ENCODE measurements around the gene NLRC3.
A peak's percentile ranks its signal among the peaks of the same experiment; 100 is the strongest.

NLRC3 gene

DNA sequence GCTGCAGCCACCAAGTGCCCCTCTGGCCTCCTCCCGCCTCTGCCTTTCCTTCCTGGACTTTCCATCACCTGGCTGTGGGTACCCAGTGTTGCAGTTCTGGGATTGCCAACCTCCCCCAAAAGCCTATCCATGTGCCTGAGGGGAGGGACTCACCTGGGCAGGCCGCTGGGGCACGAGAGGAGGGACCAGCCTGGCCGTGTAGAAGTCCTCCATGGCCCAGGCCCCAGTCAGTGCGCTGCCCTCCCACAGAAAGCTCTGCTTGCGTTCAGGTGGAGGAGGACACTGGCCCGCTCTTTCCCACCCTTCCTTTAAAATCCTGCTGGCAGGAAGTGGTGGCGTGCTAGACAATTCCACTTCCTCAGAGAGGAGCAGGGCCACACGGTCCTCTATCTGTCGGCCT is 20.0 kb upstream of the NLRC3 start:
- DNase-seq (ENCODE audit: low read depth, low spot score), result no peak

DNA sequence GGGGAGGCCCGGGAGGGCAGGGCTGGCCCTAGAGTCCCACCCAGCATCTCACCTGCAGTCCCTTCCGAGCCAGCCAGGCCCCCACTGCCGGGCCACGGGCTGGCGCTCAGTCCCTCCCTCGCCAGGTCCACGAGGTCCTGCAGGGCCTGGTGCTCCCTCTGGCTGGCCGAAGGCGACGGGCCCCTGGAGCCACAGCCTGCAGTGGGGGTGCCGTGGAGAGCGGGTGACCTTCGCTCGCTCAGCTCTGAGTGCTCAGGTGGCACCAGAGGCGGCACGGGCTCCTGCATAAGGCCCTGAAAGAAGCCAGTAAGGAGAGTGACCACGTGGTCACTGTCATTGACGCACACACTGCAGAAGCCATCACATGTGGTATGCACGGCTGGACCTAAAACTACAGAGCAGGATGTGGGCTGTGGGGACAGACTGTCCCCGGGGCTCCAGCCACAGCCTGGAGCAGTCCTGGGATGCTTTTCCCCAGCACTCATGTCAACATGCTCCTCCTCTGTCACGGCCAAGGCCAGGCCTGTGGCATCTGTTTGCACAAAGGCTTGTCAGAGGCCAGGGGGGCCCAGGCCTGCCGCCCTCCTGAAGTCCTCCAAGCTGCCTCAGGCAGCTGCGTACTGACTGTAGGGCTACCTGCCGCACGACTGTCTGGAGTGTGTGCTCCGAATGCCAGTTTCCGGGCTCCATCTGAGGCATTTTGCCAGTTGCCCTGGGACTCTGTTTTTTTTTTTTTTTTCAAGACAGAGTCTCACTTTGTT is 19.1 kb upstream of the NLRC3 start:
- no peak for DNase-seq (ENCODE audit: low read depth, low spot score)

DNA sequence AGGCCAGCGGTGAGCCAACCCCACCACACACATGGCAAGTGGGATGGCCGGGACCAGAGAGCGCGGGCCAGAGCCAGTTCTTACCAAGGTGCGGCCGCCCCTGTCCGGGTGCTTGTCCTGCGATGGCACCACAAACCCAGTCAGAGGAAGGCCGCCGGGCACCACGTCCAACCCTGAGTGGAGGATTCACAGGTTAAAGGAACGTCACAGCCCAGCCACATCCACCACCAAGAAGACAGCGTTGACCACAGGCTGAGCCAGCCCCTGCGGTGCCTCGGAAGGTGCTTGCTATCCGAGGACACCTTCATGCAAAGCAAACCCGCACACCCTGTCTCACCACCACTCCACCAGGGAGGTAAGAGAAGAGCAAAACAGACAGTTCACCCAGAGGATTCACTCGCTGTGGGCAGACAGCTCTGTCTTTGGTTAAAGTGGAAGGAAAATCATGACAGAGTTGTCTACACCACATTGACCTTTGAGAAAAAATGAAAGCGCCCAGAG is 18.4 kb upstream of the NLRC3 start:
- DNase-seq (ENCODE audit: low read depth, low spot score), result no peak

GRCh38 chr16:3595110-3595486 is 17.9 kb upstream of the NLRC3 start:
- no peak for DNase-seq (ENCODE audit: low read depth, low spot score)

GRCh38 chr16:3594316-3595109 is 17.3 kb upstream of the NLRC3 start:
- DNase-seq (ENCODE audit: low read depth, low spot score), result no peak

DNA sequence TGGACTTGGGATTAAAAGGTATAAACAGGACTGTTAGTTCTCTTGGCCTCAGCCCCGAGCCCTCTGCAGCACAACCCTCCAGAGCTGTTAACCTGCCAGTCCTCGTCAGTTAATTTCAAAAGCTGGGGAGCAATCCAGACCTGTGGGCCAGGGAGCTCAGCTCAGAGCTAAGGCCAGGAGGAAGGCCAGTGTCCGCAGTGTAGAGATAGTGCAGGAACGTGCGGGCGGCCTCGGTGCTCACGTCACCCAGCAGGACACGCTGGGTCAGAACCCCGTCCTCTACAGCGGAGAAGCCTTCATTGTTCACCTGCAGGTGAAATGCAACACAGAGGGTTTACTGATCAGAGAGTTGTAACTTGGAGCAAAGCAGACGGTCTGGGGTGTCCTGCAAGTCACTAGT is 15.4 kb upstream of the NLRC3 start:
- DNase-seq (ENCODE audit: low read depth, low spot score), result no peak

DNA sequence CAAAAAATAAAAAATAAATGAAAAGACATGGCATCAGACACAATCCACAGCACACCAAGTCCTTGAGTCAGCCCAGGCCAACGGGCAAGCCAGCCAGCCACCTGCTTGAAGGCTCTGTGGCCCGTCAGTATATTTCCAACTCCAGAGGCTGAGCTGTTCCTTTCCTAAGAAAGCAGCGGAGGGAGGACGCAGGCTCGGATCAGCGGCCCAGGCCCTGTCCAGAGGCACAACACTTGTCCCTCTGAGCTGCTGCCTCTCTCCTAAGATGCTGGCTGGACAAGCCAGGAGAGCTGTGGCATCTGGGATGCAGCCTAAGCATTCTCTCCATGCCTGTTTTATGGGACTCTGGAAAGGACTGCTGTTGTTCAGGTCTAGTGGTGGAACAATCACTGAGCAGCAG is 14.8 kb upstream of the NLRC3 start:
- DNase-seq (ENCODE audit: low read depth, low spot score), result no peak

DNA sequence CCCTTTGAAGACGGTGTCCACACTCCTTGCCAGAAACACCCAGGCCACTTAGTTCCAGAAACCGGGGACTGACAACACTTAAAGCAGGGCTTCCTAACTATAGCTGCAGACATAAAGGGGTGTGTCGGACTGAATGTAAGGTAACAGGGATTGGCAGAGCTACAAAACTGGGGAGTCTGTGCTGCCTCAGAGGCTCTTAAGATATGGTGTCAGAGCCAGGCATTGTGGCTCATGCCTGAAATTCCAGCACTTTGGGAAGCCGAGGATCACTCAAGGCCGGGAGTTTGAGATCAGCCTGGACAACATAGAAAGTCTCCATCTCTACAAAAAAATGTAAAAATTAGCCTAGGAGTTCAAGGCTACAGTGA is 14.2 kb upstream of the NLRC3 start:
- DNase-seq (ENCODE audit: low read depth, low spot score), result no peak

- no peak for DNase-seq (ENCODE audit: low read depth, low spot score)
Measured at GRCh38 chr16:3590736-3591435, 13.7 kb upstream of the NLRC3 start.

DNA sequence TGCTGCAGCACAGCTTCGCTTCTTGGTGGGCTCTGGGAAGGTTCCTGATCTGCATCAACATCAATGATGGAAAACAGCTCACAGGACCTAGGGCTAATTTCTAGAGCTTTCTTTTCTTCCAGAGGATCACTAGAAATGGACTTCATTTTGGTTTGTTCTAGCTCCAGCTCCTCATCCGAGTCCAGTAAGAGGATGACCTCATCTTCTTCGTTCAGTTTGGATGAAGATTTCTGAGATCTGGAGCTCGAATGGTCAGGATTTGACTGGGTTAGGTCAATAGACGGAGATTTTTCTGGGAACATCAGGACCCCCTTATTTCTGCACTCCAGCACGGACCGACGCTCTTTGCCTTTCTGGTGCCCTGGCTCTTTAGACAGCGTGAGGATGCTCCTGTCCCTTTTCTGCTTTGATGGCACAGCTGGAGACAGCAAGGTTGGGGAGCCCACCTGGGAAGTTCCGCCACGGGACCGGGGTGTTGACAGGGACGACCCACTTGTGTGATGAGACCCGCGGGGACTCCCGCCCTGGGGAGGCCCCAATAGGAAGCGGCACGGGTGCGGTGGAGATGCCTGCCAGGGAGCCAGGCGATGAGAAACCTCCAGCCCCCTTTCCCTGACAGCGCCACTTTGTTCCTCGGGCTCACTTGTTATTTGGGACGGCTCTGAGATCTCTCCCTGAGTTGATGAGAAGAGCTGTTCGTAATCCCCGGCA is 12.9 kb upstream of the NLRC3 start:
- DNase-seq (ENCODE audit: low read depth, low spot score), result no peak

DNA sequence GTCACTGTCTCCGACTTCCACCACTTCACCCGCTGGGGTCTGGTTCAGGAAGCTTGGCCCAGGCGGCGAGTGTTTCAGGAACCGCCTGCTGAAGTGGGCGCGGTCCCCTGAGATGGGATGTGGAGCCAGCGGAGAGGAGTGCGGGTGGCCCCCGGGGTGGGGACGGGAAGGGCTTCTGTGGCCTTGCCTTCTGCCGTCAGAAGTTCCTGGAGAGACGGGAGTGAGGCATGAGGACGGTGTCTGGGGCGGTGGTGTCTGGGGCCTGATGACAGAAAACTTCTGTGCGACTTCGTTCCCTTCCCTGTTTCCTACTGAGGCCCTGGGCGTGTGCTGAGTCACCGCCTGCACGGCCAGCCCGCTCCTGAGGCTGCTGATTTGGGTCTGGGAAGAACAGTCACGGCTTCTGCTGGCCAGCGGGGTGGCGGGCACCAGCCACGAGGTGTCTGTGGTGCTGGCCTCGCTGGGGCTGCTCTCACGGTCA is 12.3 kb upstream of the NLRC3 start:
- DNase-seq (ENCODE audit: low read depth, low spot score), result no peak

- no peak for DNase-seq (ENCODE audit: low read depth, low spot score)
Measured at GRCh38 chr16:3589001-3589400, 11.8 kb upstream of the NLRC3 start.

DNA sequence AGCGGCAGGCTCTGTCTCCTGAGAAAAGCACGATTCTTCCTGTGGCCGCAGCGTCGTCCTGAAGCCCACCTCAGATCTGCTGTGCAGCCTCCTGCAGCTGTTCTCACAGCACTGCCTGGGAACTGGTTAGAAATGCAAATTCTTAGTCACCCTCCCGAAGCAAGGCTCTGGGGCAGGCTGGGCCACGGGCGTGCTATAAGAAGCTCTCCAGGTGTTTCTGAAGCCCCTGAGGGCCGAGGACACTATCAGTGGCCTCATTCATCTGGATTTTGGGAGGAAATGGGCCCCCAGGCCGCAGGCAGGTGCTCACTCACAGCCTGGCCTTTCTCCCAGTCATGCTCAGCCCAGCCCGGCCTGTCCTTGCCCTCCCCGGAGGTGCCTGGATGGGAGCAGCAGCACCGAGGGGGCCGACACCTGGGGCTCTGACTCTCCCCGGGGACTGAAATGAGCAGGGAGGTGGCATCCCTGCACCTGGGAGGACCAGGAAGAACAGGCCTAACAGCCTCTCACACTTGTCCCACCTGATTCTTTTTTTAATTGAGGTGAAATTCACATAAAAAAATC is 10.4 kb upstream of the NLRC3 start:
- DNase-seq (ENCODE audit: low read depth, low spot score), result no peak

GRCh38 chr16:3584412-3584811 is 7.2 kb upstream of the NLRC3 start:
- no peak for DNase-seq (ENCODE audit: low read depth, low spot score)

DNA sequence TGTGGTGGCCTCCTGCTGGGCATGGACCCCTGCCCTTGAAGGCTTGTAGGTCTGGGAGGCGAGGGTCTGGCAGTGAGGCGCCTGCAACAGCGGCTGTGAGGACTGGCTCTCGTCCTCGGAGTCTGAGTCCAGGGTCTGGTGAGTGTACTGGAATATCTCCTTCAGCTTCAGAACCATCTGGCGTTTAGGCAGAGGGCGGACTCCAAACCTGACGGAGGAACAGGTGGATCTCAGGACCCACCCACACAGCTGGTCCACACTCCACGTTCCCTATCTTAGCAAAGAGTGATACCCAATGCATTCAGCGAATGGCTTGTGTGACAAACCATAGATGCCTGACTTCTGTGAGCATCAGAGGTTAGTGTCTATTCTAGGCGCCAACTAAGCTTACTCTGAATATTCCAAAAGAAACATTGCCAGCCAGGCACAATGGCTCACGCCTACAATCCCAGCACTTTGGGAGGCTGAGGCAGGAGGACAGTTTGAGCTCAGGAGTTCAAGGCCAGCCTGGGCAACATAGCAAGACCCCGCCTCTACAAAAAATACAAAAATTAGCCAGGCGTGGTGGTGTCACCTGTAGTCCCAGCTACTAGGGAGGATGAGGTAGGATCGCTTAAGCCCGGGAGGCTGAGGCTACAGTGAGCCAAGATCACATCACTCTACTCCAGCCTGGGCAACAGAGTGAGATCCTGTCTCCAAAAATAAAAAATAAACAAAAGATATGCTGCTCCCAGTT is 6.3 kb upstream of the NLRC3 start:
- DNase-seq (ENCODE audit: low read depth, low spot score), result no peak

- DNase-seq (ENCODE audit: low read depth, low spot score), result no peak
Measured at GRCh38 chr16:3582276-3583165, 5.3 kb upstream of the NLRC3 start.

- DNase-seq (ENCODE audit: low read depth, low spot score), result no peak
Measured at GRCh38 chr16:3581392-3581791, 4.2 kb upstream of the NLRC3 start.

- DNase-seq (ENCODE audit: low read depth, low spot score), result peak; percentile 33
Measured at GRCh38 chr16:3580686-3581085, 3.5 kb upstream of the NLRC3 start.

GRCh38 chr16:3580251-3580651 is 3.0 kb upstream of the NLRC3 start:
- no peak for DNase-seq (ENCODE audit: low read depth, low spot score)

DNA sequence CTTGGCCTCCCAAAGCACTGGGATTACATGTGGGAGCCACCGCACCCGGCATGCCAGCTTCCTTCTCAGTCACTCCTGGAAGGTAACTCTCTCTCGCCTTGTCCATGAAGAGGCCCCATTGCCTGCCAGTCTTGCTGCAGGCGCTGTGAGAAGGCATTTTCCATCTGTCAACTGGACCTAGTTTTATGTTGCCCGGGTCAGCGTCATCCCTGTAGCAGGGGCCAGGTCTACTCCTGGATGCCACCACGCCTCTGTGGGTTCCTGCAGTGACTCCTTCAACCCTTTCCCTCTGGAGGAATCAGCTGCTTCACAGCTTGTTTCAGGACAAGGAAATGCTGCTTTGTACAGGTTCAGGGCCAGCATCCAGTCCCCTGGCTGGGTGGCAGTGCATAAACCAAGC is 2.6 kb upstream of the NLRC3 start:
- DNase-seq (ENCODE audit: low read depth, low spot score), result no peak
